ENCODE measurements around the gene CIRBP.

DNA sequence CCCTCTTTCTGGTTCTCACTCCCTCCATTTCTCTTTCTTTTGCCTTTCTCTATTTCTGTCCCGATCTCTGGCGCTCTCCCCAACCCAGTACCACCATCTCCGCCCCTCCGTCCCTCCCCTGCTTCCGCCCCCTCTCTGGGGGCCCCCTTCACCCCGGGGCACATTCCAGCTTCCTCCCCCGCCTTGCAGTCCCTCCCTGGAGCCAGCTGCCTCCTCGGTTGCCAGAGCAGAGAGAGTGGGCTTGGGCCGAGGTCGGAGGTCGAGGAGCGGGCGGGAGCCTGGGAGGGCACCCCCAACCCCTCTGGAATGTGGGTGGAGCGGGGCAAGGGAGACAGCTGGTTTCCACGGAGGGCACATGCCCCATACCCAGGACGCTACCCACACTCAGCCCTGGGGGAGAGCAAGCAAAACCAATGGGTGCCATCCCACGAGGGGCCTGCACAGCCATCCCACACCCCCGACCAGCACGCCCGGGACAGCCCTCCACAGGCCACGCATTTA, 6.5 kb upstream of the CIRBP start:
- TF ChIP-seq, protein P1, sequence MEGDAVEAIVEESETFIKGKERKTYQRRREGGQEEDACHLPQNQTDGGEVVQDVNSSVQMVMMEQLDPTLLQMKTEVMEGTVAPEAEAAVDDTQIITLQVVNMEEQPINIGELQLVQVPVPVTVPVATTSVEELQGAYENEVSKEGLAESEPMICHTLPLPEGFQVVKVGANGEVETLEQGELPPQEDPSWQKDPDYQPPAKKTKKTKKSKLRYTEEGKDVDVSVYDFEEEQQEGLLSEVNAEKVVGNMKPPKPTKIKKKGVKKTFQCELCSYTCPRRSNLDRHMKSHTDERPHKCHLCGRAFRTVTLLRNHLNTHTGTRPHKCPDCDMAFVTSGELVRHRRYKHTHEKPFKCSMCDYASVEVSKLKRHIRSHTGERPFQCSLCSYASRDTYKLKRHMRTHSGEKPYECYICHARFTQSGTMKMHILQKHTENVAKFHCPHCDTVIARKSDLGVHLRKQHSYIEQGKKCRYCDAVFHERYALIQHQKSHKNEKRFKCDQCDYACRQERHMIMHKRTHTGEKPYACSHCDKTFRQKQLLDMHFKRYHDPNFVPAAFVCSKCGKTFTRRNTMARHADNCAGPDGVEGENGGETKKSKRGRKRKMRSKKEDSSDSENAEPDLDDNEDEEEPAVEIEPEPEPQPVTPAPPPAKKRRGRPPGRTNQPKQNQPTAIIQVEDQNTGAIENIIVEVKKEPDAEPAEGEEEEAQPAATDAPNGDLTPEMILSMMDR (IDR thresholded peaks at IDR 0.05; ENCODE audit: low read depth, low read length, poor library complexity, severe bottlenecking): no peak
- no peak for TF ChIP-seq EZH2phosphoT487 (IDR thresholded peaks at IDR 0.05; ENCODE audit: borderline replicate concordance, low read length)

Measured in DOHH2 (cell line).